HG03135 (cell line): ENCODE data around the gene MAN1C1.

Experiments
- ATAC-seq: cut with Tn5 transposase; IDR thresholded peaks from one replicate; pipeline ENCODE4 v1.9.1; 2021; ENCODE audit warnings: mild to moderate bottlenecking, moderate library complexity; ENCODE audit not compliant: unreplicated experiment

The MAN1C1 gene

GRCh38 chr1:25794325-25794724 is 177.7 kb downstream of the MAN1C1 start:
- no peak for ATAC-seq

- ATAC-seq = no peak
Observed at GRCh38 chr1:25795211-25795610, 178.6 kb downstream of the MAN1C1 start.

GRCh38 chr1:25795946-25796810 is 179.6 kb downstream of the MAN1C1 start:
- no peak for ATAC-seq

GRCh38 chr1:25796811-25797458 is 180.3 kb downstream of the MAN1C1 start:
- no peak for ATAC-seq

- ATAC-seq = no peak
Observed at GRCh38 chr1:25797939-25798338, 181.3 kb downstream of the MAN1C1 start.

- no peak for ATAC-seq
Observed at GRCh38 chr1:25798666-25799351, 182.2 kb downstream of the MAN1C1 start.

GRCh38 chr1:25799352-25799934 is 182.9 kb downstream of the MAN1C1 start:
- ATAC-seq = no peak

GRCh38 chr1:25799935-25800702 is 183.5 kb downstream of the MAN1C1 start, which contains the start of gene SELENON:
Gene SELENON, plus strand, starts transcription at chr1:25800193. Its CDS starts 38 bp downstream, at chr1:25800231.
- ATAC-seq = no peak

- no peak for ATAC-seq
Observed at GRCh38 chr1:25800703-25801377, 184.2 kb downstream of the MAN1C1 start.

GRCh38 chr1:25802915-25803314 is 186.3 kb downstream of the MAN1C1 start:
- ATAC-seq = no peak

- no peak for ATAC-seq
Observed at GRCh38 chr1:25803368-25803767, 186.8 kb downstream of the MAN1C1 start.

GRCh38 chr1:25804244-25804963 is 187.8 kb downstream of the MAN1C1 start:
- ATAC-seq = no peak

GRCh38 chr1:25804964-25805862 is 188.6 kb downstream of the MAN1C1 start:
- ATAC-seq = no peak

GRCh38 chr1:25805863-25806225 is 189.3 kb downstream of the MAN1C1 start:
- no peak for ATAC-seq

GRCh38 chr1:25806418-25806817 is 189.8 kb downstream of the MAN1C1 start:
- ATAC-seq = no peak

GRCh38 chr1:25807480-25808390 is 191.1 kb downstream of the MAN1C1 start:
- no peak for ATAC-seq
